Measurements from ENCODE around the gene DDX27.
A peak's percentile ranks its signal among the peaks of the same experiment; 100 is the strongest.
"Not testable (repeated sequence)": the region's sequence is repeated elsewhere in the genome, so short reads cannot be mapped to it uniquely, and the experiment has no call there.

The DDX27 gene, protein sequence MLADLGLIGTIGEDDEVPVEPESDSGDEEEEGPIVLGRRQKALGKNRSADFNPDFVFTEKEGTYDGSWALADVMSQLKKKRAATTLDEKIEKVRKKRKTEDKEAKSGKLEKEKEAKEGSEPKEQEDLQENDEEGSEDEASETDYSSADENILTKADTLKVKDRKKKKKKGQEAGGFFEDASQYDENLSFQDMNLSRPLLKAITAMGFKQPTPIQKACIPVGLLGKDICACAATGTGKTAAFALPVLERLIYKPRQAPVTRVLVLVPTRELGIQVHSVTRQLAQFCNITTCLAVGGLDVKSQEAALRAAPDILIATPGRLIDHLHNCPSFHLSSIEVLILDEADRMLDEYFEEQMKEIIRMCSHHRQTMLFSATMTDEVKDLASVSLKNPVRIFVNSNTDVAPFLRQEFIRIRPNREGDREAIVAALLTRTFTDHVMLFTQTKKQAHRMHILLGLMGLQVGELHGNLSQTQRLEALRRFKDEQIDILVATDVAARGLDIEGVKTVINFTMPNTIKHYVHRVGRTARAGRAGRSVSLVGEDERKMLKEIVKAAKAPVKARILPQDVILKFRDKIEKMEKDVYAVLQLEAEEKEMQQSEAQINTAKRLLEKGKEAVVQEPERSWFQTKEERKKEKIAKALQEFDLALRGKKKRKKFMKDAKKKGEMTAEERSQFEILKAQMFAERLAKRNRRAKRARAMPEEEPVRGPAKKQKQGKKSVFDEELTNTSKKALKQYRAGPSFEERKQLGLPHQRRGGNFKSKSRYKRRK

DNA sequence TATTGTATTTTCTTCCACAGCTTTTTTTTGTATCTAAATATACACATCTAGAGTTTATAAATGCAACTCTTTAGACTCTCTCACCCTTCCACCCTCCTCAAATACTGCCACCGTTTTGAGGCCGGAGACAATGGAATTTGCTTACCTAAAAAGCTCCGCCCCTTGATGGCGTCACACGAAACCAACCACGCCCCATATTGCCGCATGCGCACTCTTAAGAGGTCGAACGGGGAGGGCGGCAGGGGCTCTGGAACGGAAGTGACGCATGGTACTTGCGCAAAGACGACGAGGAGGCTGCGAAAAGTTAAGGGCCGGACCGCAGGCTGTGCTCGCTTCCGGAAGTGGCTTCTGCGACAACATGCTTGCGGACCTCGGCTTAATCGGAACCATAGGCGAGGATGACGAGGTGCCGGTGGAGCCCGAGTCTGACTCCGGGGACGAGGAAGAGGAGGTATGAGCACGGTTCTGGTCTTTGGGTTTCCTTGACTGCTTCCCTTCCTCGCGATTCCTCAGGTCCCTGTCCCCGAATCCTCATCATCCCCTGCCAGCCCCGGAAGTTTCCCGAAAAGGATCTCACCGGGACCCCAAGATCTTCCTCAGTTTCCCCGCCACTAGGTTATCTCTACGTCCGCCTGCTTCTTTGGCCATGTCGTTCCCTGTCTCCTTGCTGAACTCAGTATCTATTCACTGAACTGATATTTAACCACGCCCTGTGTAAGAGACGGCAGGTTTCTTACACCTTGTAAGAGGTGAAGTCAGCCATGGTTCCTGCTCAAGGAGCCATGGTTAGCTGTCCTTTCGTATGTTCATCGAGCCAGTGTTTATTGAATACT lies at the start of gene DDX27:
TSS of gene DDX27 (plus strand) at position 326 of the 833 bp plus-strand sequence. CDS start at position 359, 33 bp downstream.
- DNase-seq = peak; percentile 74 to 98 (median 96)

DNA sequence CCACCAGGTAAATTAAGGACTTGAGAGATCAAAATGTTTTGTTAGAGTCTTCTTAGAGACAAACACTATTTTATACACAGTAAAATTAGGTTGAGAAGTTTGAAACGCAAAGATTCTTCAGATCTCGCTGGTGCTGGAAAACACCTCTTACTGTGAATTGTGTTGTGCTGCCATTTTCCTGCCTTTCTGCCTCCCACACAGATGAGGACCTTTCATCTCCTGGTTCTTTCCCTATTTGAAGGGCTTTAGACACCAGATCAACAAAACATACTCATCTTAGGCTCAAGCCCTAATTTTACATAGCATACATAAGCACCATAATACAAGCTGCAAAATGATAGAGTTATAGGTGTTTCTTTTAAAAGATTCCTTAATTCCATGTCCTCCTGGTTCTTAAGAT lies 49.7 kb upstream of the DDX27 start:
- no peak for DNase-seq

DNA sequence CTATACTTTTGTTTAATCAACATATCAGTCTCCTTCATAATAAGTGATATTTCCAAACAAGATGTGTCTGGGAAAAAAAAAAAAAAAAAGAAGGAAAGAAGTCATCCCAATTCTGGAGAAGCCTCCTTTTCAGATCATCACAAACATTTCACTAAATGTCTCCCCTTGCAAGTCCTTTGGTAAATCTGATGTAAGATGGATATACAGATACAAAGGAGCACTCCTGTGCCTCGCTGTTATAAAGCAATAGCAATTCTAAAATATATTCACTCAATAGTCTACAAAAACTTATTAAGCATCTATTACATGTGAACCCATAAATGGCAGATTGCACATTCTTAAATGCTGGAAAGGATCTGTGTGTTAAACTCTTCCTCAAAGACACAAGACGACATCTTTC lies 48.5 kb upstream of the DDX27 start:
- DNase-seq = no peak

DNA sequence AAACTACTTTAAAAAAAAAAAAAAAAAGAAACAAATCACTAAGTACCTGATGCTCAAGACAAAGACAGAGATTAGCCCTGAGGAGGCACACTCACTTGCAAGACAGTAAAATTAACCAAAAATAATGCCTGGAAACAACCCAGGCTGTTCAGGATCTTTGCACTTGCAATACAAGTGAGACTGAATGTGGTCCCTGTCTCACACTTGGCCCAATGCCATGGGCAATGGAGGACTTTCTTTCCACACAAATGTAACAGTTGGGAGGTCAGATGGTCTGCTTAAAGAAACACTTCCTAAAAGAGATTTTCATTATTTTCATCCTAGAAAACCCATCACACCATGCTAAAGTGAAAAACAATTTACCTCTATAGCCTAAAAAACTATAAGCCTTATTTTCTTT lies 47.3 kb upstream of the DDX27 start:
- peak in 3 of 14 donors; percentile 1 to 41 (median 6) for DNase-seq

DNA sequence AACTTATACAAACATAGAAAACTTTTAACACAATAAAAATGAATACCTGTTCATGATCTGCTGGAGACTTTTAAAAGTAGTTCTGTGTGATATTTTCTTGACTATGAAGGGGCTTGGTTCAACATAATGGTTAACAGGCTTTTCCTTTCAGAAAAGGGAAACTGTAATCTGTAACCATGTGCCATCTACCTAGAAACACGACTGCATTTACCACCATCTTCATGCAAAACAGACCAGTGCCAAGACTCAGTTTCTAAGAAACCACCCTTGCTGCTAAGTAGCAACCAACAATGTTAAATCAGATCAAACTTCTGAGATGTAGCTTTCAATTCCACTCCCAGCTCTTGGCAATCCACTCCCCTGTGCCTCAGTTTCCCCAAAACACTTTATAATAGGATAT lies 46.8 kb upstream of the DDX27 start:
- DNase-seq = no peak

DNA sequence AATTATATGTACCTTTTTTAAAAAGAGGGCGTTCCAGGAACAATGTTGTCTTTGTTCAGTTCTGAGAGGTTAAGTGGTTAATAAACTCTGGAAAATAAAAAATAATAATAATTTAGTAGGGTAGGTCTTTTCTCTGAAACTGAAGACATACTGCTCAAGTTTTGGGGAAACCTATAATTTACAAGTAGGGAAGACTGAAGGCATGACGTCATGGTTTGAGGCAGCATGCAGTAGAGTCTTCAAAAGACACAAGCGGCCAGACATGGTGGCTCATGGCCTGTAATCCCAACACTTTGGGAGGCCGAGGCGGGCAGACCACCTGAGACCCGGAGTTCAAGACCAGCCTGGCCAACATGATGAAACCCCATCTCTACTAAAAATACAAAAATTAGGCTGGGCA lies 45.0 kb upstream of the DDX27 start:
- DNase-seq = no peak

DNA sequence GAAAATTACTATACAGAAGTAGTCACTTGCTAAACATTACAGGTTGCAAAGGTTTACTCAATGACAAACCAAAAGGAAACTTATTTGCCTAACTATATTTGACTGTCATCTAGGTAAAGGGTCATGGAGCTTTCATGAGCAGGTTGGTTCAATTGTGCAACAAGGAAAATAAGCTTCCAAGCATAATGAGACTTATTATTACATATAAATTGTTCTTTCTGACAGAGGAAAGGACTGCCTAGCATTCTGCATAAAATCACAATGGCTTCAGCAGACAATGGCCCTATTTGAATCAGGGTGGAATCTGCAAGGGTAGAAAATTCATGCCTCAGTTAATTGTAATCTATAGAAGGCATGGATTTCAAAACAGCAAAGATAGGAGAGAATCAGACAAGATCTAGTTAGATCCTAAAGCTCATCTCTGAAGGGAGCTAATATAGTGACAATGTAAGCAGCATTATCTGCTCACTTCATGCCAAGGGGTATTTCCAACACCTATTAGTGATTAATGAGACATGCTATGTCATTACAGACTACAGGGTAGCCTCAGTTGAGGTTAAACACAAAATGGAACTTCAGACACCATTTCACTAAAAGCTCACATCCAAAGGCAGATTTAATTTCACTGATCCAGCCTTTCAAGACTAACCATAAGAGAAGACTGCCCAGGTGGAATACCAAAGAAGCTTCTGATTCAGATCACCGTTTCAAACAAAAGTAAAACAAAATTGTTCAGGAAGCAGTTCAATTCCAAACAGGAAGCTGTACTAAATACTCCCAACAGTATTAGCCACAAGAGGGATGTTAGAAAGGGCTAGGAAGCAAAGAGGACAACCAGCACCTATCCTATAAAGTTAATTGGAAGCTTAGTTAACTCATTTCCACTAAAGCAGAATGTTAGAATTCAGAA lies 39.6 kb upstream of the DDX27 start:
- no peak for DNase-seq

DNA sequence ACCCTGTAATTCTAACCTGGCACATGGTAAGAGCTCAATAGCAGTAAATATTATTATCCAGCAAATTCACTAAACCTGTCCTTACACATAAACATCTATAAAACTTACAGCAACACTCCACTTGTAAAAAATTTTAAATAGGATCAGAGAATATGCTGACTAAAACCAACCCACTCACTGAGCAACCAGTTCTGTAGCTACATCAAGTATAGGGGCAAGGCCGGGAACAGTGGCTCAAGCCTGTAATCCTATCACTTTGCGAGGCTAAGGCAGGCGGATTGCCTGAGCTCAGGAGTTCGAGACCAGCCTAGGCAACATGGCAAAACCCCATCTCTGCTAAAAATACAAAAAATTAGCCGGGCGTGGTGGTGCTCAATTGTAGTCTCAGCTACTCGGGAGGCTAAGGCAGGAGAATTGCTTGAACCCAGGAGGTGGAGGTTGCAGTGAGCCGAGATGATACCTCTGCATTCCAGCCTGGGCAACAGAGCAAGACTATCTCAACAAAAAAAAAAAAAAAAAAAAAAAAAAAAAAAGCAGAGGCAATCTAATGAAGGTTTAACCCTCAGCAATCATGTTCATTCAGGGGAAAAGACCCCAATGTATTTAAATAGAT lies 37.8 kb upstream of the DDX27 start:
- no peak for DNase-seq

DNA sequence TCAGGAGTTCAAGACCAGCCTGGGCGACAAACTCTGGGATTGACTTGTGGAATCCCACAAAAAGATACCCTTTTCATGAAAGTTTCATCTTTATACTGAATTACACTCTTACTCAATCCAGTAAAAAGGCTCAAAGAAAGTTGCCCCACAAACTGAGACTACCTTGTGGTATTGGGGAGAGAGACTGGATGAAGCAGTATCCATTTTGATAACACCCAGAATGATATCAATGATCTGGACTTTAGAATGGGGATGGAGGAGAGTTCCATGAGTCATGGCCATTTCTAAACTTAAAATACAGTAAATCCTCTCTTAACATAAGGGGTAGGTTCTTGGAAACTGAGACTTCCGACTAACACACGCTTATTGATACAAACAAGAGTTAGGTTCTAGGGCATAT lies 35.8 kb upstream of the DDX27 start:
- DNase-seq = no peak

DNA sequence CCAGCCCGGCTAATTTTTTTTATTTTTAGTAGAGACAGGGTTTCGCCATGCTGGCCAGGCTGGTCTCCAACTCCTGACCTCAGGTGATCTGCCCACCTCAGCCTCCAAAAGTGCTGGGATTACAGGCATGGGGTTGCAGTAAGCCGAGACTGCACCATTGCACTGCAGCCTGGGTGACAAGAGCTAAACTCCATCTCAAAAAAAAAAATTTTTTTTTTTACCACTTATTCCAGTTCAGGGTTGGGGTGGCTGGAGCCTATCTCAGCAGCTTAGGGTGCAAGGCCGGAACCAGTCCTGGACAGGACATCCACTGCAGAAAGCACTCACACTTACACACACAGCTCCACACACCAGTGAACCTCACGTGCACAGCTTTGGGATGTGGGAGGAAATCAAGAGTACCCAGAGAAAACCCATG lies 35.1 kb upstream of the DDX27 start:
- DNase-seq = not testable (repeated sequence)

DNA sequence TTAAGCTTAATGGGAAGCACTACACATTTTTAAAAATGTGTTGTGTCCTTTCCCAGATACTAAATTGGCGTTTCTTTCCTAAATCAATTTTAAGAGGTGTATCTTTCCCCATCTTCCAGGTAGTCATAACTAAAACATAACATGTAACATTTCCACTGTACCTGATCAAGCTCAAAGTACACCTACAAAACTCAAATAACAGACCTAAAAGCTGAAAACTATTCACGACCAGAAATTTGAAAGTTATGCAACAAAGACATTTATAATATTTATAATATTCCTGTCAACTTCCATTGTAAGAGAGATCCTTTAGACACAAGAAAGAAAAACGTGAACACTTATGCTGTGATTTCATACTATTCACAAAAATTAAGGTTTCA lies 34.5 kb upstream of the DDX27 start:
- DNase-seq = no peak

DNA sequence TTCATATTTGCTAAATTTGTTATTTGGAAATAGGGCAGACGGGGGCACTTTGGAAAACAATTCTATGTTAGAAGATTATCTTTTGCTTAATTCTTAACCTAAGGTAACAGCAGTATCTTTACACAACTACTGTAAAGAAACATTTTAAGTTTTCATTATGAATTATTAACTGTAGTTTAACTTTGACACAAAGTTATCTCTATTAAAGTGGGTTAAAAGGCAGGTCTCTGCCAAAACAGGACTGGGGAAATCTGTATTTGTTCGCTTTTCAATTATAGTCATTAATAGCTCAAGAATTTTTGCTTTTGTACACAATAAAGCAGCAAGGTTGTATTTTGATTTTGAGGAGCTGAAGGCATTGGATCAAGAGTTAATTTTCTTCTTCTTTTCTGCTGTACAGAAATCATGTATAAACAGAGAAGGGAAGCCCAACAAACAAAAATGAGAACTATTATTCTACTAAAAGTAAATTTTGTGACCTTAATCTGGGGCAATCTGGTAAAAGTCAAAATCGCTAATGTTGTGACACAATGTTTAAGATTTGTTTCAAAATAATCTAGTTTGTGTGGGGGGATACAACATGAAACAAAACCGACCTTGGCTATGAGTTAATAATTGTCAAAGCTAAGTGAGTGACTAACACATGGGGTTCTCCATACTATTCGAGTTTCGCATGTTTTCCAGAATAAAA lies 34.0 kb upstream of the DDX27 start:
- DNase-seq = no peak

DNA sequence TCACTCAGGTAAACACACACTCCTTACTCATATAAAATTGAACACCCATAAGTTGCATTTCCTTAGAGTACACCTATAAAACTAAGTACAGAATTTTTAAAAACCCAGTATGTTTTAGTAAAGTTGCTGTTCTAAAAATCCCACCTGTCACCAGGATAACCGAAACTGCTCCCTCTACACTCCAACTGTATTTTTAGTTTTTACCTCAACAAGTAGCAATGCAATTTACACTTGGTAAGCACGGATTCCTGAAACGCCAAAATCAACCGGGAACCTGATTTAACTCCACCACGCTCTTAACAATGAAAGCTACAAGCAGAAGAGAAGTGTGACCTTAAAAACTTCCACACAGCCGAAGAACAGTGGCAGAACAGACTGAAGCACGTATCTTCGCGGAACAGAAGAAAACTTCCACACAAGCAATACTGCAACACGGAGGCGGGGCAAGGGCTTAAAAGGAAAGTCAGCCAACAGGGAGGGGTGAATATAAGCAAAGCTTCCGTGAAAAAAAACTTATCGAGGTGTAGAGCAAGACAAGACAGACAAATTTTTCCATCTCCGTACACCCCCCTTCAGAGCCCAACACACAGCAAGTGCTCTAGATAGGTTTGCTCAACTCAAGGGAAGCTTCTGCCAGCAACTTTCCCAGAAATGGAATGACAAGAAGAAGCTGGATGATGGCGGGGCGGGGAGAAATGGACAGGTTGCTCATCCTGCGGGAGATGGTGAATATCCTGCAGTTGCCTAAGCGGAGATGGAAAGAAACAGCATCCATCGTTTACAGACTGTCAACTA lies 32.5 kb upstream of the DDX27 start:
- DNase-seq = peak in 9 of 14 donors; percentile 21 to 66 (median 39)

DNA sequence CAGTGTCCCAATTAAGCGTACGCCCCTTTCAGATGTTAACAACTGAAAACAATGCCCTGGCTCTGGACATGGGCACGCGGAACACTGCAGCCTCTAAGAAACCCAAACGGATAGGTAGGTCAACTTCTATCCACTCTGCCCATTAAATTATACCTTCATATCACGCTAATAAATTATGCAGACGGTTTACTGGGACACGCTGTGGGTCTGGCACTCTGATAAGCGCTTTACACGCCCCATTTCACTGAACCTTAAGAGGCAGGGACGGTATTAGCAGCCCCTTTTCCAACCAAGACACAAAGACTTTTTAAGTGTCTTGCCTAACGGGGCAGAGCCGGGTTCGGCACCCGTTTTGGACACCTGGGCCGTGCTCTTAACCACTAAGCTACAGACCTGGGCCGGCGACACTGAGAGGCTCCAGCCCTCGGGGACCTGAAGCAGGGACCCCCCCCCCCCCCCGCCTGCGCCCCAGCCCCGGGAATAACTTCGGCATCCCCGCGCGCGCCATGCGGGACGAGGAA lies 31.8 kb upstream of the DDX27 start:
- DNase-seq = peak in 6 of 14 donors; percentile 16 to 62 (median 40)

DNA sequence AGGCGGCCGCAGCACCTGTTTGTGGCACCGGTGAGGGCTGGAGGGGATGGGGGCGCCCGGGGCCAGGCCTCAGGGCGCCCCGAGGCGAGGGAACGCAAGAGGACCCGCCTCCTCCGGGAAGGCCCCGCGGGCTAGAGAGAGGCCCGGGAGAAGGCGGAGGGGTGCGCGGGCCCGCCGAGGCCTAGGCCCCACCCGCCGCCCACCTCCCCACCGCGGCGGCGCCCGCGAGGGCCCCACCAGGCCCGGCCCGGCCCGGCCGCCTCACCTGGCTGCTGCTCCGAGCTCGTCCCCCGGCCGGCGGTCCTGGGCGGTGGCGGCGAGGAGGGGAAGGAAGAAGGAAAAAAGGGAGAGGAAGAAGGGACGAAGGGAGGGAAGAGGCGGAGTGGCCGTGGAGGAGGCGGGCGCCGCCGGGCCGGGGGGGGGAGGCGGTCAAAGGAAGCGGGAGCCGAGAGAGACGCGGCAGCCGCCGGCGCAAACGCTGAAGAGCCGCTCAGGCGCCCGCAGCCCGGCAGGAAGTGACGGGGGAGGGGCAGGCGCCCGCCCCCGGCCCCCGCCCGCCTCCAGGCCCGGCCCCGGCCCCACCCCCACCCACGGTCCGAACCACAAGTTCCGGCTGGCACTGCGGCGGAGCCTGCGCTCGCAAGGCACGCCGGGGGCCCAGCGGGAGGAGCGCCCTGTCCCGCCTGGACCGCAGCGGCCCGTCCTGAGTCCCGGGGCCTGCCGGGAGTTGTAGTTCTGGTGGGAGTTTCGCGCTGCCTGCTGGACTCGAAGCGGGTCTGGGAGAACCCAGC lies 31.2 kb upstream of the DDX27 start, which contains the start of gene STAU1:
TSS of gene STAU1 (minus strand) at position 484 of the 791 bp plus-strand sequence. CDS start 22,133 bp downstream, outside the sequence.
- DNase-seq = peak; percentile 62 to 97 (median 92)

DNA sequence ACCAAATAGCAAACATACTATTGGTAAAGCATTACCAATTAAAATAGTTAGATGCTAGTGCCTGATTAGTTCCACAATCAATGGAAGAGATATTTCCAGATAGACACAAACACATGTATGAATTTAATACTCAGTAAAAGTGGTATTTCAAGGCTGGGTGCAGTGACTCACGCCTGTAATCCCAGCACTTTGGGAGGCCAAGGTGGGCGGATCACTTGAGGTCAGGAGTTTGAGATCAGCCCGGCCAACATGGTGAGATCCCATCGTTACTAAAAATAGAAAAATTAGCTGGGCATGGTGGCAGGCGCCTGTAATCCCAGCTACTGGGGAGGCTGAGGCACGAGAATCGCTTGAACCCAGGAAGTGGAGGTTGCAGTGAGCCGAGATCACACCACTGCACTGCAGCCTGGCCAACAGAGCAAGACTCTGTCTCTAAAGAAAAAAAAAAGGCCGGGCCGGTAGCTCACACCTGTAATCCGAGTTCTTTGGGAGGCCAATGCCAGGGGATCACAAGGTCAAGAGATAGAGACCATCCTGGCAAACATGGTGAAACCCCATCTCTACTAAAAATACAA lies 26.2 kb upstream of the DDX27 start:
- not testable (repeated sequence) for DNase-seq

DNA sequence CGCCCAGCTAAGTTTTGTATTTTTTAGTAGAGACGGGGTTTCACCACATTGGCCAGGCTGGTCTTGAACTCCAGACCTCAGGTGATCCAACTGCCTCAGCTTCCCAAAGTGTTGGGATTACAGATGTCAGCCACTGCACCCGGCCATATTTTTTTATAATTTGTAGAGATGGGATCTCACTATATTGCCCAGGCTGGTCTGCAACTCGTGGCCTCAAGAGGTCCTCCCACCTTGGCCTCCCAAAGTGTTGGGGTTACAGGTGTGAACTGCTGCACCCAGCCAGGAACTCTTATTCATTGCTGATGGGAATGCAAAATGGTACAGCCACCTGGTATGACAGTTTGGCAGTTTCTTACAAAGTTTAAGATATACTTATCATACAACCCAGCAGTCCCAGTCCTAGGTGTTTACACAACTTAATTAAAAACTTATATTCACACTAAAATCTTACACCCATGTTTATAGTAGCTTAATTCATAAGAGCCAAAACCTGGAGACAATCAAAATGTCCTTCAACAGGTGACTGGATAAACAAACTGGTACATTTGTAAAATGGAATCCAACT lies 19.4 kb upstream of the DDX27 start:
- DNase-seq = no peak

DNA sequence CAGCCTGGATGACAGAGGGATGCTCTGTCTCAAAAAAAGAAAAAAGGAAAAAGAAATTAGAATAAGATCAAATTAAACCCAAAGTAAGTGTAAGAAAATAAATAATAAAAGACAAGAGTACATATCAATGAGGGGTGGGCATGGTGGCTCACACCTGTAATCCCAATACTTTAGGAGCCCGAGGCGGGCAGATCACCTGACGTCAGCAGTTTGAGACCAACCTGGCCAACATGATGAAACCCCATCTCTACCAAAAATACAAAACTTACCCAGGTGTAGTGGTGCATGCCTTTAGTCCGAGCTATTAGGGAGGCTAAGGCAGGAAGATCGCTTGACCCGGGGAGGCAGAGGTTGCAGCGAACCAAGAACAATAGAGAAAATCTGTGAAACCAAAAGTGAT lies 16.2 kb upstream of the DDX27 start:
- DNase-seq = no peak

Measured in C1 segment of cervical spinal cord (tissue), 14 donors.